ENCODE data around the gene CD74. TPM values are rescaled to one million over a fixed set of nuclear protein-coding genes. Genes with fewer than 3 reads are reported as not detected.

CD74 gene
- total and polyA plus RNA-seq, 2 of the 13 experiments (the other 11 are each of a cell fraction or from before 2014, with no cell fraction given) = 34.1 to 84.4 TPM

GRCh38 chr5:150376799-150377771 lies 35.6 kb downstream of the CD74 start:
- no peaks in the 10 kb centered on the region for H4K20me1 ChIP-seq (ENCODE audit: insufficient read depth, low read length)
- no peak overlapping the region for H3K4me2 ChIP-seq (ENCODE audit: low read depth, low read length)
- H3K27ac ChIP-seq (ENCODE audit: extremely low read length, insufficient read depth, low read length) = no peak overlapping the region
- ChIA-PET POLR2A (no interaction called here), CTCF (ENCODE audit: low intra/inter-chr PET ratio, low total read pairs) (no interaction called here)
- no peak for TF ChIP-seq ZNF44 (CRISPR knock-in tag; IDR thresholded peaks at IDR 0.05)
- H3K36me3 ChIP-seq (replicated peaks in 1 of 2; ENCODE audit: control insufficient read depth in 1 of 2, insufficient read depth in 2 of 2, low read length in 2 of 2) = peaks cover 57 to 95% of the 10 kb centered on the region in 2 experiments
- intact Hi-C loops (cut with micrococcal nuclease; ENCODE audit: unreplicated experiment) = no loop called here
- WGBS (ENCODE audit: low lambda C conversion rate) = 85% methylated on average over 9 of the region's 10 CpGs
- H3K27me3 ChIP-seq (ENCODE audit: control insufficient read depth in 1 of 2, insufficient read depth in 2 of 2, low read length in 2 of 2) = no peaks in the 10 kb centered on the region
- no peak overlapping the region for H3K9ac ChIP-seq (ENCODE audit: insufficient read depth, low read depth, low read length)
- BruUV-seq (replicated peaks) = no TSS peak
- in situ Hi-C loops (cut with HindIII; ENCODE audit: extremely low pct_ligation_motif_present, low pct_unique_long_range_greater_than_20kb) = no loop called here
- H2AFZ ChIP-seq (ENCODE audit: low read length) = no peak overlapping the region
- ATAC-seq (no peak), DNase-seq (ENCODE audit: low spot score) (no peak), FAIRE-seq (no peak)
- H3K79me2 ChIP-seq (ENCODE audit: insufficient read depth, low read length) = no peaks in the 10 kb centered on the region
- H3K9me3 ChIP-seq (ENCODE audit: low read length) = no peaks in the 10 kb centered on the region
- no peak overlapping the region for H3K4me3 ChIP-seq (replicated peaks in 1 of 3; ENCODE audit: insufficient read depth in 1 of 3, low read depth in 2 of 3, low read length in 3 of 3)
- H3K4me1 ChIP-seq (ENCODE audit: insufficient read depth, low read length) = no peaks in the 10 kb centered on the region

- ATAC-seq (no peak), FAIRE-seq (no peak), DNase-seq (ENCODE audit: low spot score) (no peak)
- H3K27me3 ChIP-seq (ENCODE audit: control insufficient read depth in 1 of 2, insufficient read depth in 2 of 2, low read length in 2 of 2) = no peaks in the 10 kb centered on the region
- H4K20me1 ChIP-seq (ENCODE audit: insufficient read depth, low read length) = no peaks in the 10 kb centered on the region
- H3K79me2 ChIP-seq (ENCODE audit: insufficient read depth, low read length) = no peaks in the 10 kb centered on the region
- no peak overlapping the region for H3K27ac ChIP-seq (ENCODE audit: extremely low read length, insufficient read depth, low read length)
- no peak overlapping the region for H3K4me3 ChIP-seq (replicated peaks in 1 of 3; ENCODE audit: insufficient read depth in 1 of 3, low read depth in 2 of 3, low read length in 3 of 3)
- H3K9ac ChIP-seq (ENCODE audit: insufficient read depth, low read depth, low read length) = no peak overlapping the region
- H2AFZ ChIP-seq (ENCODE audit: low read length) = no peak overlapping the region
- ChIA-PET POLR2A (no interaction called here), CTCF (ENCODE audit: low intra/inter-chr PET ratio, low total read pairs) (no interaction called here)
- in situ Hi-C loops (cut with HindIII; ENCODE audit: extremely low pct_ligation_motif_present, low pct_unique_long_range_greater_than_20kb) = no loop called here
- no peak overlapping the region for H3K4me2 ChIP-seq (ENCODE audit: low read depth, low read length)
- no peaks in the 10 kb centered on the region for H3K9me3 ChIP-seq (ENCODE audit: low read length)
- 98% methylated on average over 11 of the region's 11 CpGs for WGBS (ENCODE audit: low lambda C conversion rate)
- BruUV-seq (replicated peaks) = no TSS peak
- intact Hi-C loops (cut with micrococcal nuclease; ENCODE audit: unreplicated experiment) = no loop called here
- no peaks in the 10 kb centered on the region for H3K4me1 ChIP-seq (ENCODE audit: insufficient read depth, low read length)
- peaks cover 66 to 97% of the 10 kb centered on the region in 2 experiments for H3K36me3 ChIP-seq (replicated peaks in 1 of 2; ENCODE audit: control insufficient read depth in 1 of 2, insufficient read depth in 2 of 2, low read length in 2 of 2)
- TF ChIP-seq NKX3-1 (CRISPR knock-in tag; IDR thresholded peaks at IDR 0.05) (no peak), NR0B2 (CRISPR knock-in tag; IDR thresholded peaks at IDR 0.05) (no peak), ETS1 (CRISPR knock-in tag; IDR thresholded peaks at IDR 0.05) (no peak), GATA4 (IDR thresholded peaks at IDR 0.05; ENCODE audit: borderline replicate concordance, low read depth) (no peak), ZNF672 (CRISPR knock-in tag; IDR thresholded peaks at IDR 0.05) (no peak), POLR2AphosphoS2 (IDR thresholded peaks at IDR 0.05; ENCODE audit: low read depth, low read length) (no peak), ZNF646 (CRISPR knock-in tag; IDR thresholded peaks at IDR 0.05) (no peak), TEAD3 (CRISPR knock-in tag; optimal IDR thresholded peaks at IDR 0.05; ENCODE audit: borderline replicate concordance) (no peak)
Measured at GRCh38 chr5:150374651-150375050, 38.1 kb downstream of the CD74 start.

Measured in HepG2 (cell line).